Stomach smooth muscle (tissue), 2 donors: ENCODE results near the gene PPP2R2B.

Experiments used
- H3K27ac ChIP-seq: one replicate; pipeline ENCODE4 v1.7.0; 2013; ENCODE audit warnings: mild to moderate bottlenecking, low read length, inconsistent platforms
- H3K27me3 ChIP-seq, 2 donors: one replicate each; pipeline ENCODE4 v1.7.0; 2013; ENCODE audit warnings: low read length in 2 of 2; ENCODE audit not compliant: insufficient read depth in 2 of 2, control insufficient read depth in 1 of 2
- H3K36me3 ChIP-seq, 2 donors: one replicate each; pipeline ENCODE4 v1.7.0; 2013; ENCODE audit warnings: low read length in 2 of 2; ENCODE audit not compliant: control insufficient read depth in 2 of 2, insufficient read depth in 2 of 2
- H3K4me1 ChIP-seq: one replicate; pipeline ENCODE4 v1.7.0; 2013; ENCODE audit warnings: low read length; ENCODE audit not compliant: control insufficient read depth, insufficient read depth
- H3K4me3 ChIP-seq, 2 donors: one replicate each; pipeline ENCODE4 v1.7.0; 2013; ENCODE audit warnings: low read length in 2 of 2
- H3K9ac ChIP-seq, 2 donors: one replicate each; pipeline ENCODE4 v1.7.0; 2013; ENCODE audit warnings: low read length in 2 of 2, mild to moderate bottlenecking in 1 of 2
- H3K9me3 ChIP-seq, 2 donors: one replicate each; pipeline ENCODE4 v1.7.0; 2013; ENCODE audit warnings: low read length in 2 of 2; ENCODE audit not compliant: control insufficient read depth in 2 of 2
- donor health status: healthy.
- donor health status: Pancreatic carcinoma.

The PPP2R2B gene

GRCh38 chr5:146878476-146879172, at the start of gene PPP2R2B:
PPP2R2B (minus strand) TSS chr5:146878757.
- no peak within 1 kb of the TSS for H3K9ac ChIP-seq
- no peak within 1 kb of the TSS for H3K27ac ChIP-seq
- H3K4me1 ChIP-seq, result peaks cover 13% of the 10 kb centered on the region
- peaks cover 4 to 23% of the 10 kb centered on the region in 2 donors for H3K27me3 ChIP-seq
- no peaks in the 10 kb centered on the region for H3K9me3 ChIP-seq
- no peaks in the 10 kb centered on the region for H3K36me3 ChIP-seq
- peak within 1 kb of the TSS; percentile 63 to 69 for H3K4me3 ChIP-seq

GRCh38 chr5:146924132-146924531, 45.6 kb upstream of the PPP2R2B start:
- H3K9me3 ChIP-seq, result no peaks in the 10 kb centered on the region
- H3K36me3 ChIP-seq, result no peaks in the 10 kb centered on the region
- no peak overlapping the region for H3K27ac ChIP-seq

GRCh38 chr5:146921225-146921624, 42.7 kb upstream of the PPP2R2B start:
- Histone ChIP-seq H3K27me3 (no peaks in the 10 kb centered on the region), H3K36me3 (no peaks in the 10 kb centered on the region), H3K27ac (no peak overlapping the region), H3K9me3 (no peaks in the 10 kb centered on the region), H3K4me3 (no peak overlapping the region), H3K4me1 (no peaks in the 10 kb centered on the region), H3K9ac (no peak overlapping the region)

More at GRCh38 chr5:146924132-146924531, 45.6 kb upstream of the PPP2R2B start:
- Histone ChIP-seq H3K4me3 (no peak overlapping the region), H3K9ac (no peak overlapping the region), H3K27me3 (no peaks in the 10 kb centered on the region), H3K4me1 (no peaks in the 10 kb centered on the region)

GRCh38 chr5:146920351-146920881, 41.9 kb upstream of the PPP2R2B start:
- H3K27ac ChIP-seq, result no peak overlapping the region
- H3K36me3 ChIP-seq, result no peaks in the 10 kb centered on the region

GRCh38 chr5:146919304-146919703, 40.7 kb upstream of the PPP2R2B start:
- no peak overlapping the region for H3K4me3 ChIP-seq
- no peak overlapping the region for H3K9ac ChIP-seq
- H3K27ac ChIP-seq, result no peak overlapping the region
- H3K27me3 ChIP-seq, result no peaks in the 10 kb centered on the region
- no peaks in the 10 kb centered on the region for H3K4me1 ChIP-seq
- no peaks in the 10 kb centered on the region for H3K9me3 ChIP-seq
- no peaks in the 10 kb centered on the region for H3K36me3 ChIP-seq

More at GRCh38 chr5:146920351-146920881, 41.9 kb upstream of the PPP2R2B start:
- H3K9ac ChIP-seq, result no peak overlapping the region
- H3K27me3 ChIP-seq, result no peaks in the 10 kb centered on the region
- no peak overlapping the region for H3K4me3 ChIP-seq
- H3K9me3 ChIP-seq, result no peaks in the 10 kb centered on the region
- H3K4me1 ChIP-seq, result no peaks in the 10 kb centered on the region

- no peaks in the 10 kb centered on the region for H3K9me3 ChIP-seq
- no peak overlapping the region for H3K9ac ChIP-seq
- H3K4me1 ChIP-seq, result no peaks in the 10 kb centered on the region
- no peak overlapping the region for H3K4me3 ChIP-seq
- no peaks in the 10 kb centered on the region for H3K27me3 ChIP-seq
- no peak overlapping the region for H3K27ac ChIP-seq
- H3K36me3 ChIP-seq, result no peaks in the 10 kb centered on the region
Observed at GRCh38 chr5:146917931-146918330, 39.4 kb upstream of the PPP2R2B start.

- Histone ChIP-seq H3K9ac (no peak overlapping the region), H3K27me3 (no peaks in the 10 kb centered on the region), H3K4me1 (no peaks in the 10 kb centered on the region), H3K9me3 (no peaks in the 10 kb centered on the region), H3K27ac (no peak overlapping the region), H3K36me3 (no peaks in the 10 kb centered on the region), H3K4me3 (no peak overlapping the region)
Observed at GRCh38 chr5:146912874-146913273, 34.3 kb upstream of the PPP2R2B start.

GRCh38 chr5:146910239-146910638, 31.7 kb upstream of the PPP2R2B start:
- Histone ChIP-seq H3K4me1 (no peaks in the 10 kb centered on the region), H3K9me3 (no peaks in the 10 kb centered on the region), H3K27me3 (no peaks in the 10 kb centered on the region), H3K27ac (no peak overlapping the region), H3K4me3 (no peak overlapping the region), H3K36me3 (no peaks in the 10 kb centered on the region), H3K9ac (no peak overlapping the region)

- Histone ChIP-seq H3K4me3 (no peak overlapping the region), H3K4me1 (no peaks in the 10 kb centered on the region), H3K27me3 (no peaks in the 10 kb centered on the region)
Observed at GRCh38 chr5:146909255-146910068, 30.9 kb upstream of the PPP2R2B start.

GRCh38 chr5:146906803-146907202, 28.2 kb upstream of the PPP2R2B start:
- no peaks in the 10 kb centered on the region for H3K9me3 ChIP-seq
- no peak overlapping the region for H3K4me3 ChIP-seq
- H3K9ac ChIP-seq, result no peak overlapping the region
- no peaks in the 10 kb centered on the region for H3K36me3 ChIP-seq
- H3K27ac ChIP-seq, result no peak overlapping the region
- H3K4me1 ChIP-seq, result no peaks in the 10 kb centered on the region
- no peaks in the 10 kb centered on the region for H3K27me3 ChIP-seq

More at GRCh38 chr5:146909255-146910068, 30.9 kb upstream of the PPP2R2B start:
- Histone ChIP-seq H3K9me3 (no peaks in the 10 kb centered on the region), H3K27ac (no peak overlapping the region), H3K36me3 (no peaks in the 10 kb centered on the region), H3K9ac (no peak overlapping the region)
